SW480 (cell line): ENCODE results near the gene LTN1.
A peak's percentile ranks its signal among the peaks of the same experiment; 100 is the strongest.
"Not testable (repeated sequence)": the region's sequence is repeated elsewhere in the genome, so short reads cannot be mapped to it uniquely, and the experiment has no call there.

Source experiments
- DNase-seq: peaks from one replicate; pipeline ENCODE4 v3.0.0-alpha.2; 2016; ENCODE audit warnings: low spot score

LTN1 gene

GRCh38 chr21:28931708-28932372 is 60.8 kb downstream of the LTN1 start:
- DNase-seq = not testable (repeated sequence)

DNA sequence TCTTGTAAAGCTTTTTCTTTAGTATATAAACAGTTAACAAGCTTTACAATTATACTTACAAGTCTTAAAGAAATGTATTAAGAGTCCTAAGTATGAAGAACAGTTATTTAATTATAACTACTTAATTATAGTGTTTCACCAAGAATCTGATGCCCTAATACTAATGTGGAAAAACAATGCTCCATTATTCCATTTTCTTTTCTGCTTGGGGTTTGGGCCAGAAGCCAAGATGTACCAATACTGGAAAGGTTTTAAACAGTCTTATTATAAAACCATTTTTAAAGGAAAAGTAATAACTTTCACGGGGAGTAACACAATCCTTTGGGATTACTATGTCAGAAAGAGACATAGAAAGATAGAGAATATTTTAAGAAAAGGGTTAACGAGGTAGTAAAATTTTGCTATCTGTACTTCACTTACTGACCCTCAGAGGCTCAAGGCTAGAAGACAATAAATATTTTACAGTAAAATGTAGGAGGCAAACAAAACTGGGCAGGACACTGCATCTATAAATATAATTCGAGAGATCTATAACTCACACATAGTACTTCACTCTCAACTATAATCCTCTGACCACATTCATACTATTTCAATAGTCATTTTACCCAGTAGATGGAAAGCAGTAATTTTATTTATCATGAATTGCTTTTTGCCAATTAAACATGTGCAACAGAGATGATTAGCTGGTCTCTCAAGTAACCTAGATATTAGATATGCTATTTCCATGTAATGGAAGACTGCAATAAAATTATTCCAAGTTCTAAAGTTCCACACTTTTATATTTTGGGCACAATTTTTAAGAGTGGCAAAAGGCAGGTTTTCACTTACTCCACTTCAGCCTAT is 63.9 kb downstream of the LTN1 start:
- DNase-seq = no peak

GRCh38 chr21:28927130-28927529 is 65.5 kb downstream of the LTN1 start:
- no peak for DNase-seq

DNA sequence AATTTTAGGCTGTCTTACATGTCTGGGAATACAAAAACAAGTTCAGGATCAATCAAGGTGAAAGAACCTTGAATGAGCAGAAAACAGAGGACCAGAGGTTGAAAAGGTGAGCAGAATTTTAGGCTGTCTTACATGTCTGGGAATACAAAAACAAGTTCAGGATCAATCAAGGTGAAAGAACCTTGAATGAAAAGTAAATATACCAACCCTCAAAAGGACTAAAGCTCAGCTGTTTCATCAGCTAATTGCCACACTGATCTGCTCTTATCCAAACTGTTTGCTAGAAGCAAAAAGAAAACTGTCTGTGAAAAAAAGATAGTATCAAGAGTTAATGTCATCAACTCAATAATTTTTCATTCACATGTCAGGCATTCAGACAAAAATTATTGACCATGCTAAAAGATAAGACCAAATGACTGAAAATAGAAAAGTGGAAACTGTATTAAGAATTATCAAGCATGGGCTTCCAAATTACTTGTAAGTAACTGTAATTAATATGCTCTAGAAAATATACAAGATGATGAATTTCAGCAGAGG is 69.2 kb downstream of the LTN1 start:
- DNase-seq = no peak

DNA sequence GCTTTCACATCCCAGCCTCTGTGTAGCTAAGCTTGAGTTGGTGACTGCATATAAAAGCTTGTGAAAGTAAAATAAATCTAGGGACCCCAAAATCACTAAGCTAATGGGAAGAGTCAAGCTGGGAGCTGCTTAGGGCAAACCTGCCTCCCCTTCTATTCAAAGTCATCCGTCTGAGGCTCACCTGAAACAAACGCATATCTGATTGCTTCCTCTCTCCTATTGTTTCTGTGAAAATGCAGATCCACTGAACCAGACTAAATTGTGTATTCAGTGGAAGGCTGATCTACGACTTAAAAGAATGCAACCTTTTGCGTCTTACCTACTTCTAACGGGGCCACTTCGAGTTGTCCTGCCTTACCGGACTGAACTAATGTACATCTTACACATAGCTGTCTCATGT is 70.3 kb downstream of the LTN1 start:
- no peak for DNase-seq

DNA sequence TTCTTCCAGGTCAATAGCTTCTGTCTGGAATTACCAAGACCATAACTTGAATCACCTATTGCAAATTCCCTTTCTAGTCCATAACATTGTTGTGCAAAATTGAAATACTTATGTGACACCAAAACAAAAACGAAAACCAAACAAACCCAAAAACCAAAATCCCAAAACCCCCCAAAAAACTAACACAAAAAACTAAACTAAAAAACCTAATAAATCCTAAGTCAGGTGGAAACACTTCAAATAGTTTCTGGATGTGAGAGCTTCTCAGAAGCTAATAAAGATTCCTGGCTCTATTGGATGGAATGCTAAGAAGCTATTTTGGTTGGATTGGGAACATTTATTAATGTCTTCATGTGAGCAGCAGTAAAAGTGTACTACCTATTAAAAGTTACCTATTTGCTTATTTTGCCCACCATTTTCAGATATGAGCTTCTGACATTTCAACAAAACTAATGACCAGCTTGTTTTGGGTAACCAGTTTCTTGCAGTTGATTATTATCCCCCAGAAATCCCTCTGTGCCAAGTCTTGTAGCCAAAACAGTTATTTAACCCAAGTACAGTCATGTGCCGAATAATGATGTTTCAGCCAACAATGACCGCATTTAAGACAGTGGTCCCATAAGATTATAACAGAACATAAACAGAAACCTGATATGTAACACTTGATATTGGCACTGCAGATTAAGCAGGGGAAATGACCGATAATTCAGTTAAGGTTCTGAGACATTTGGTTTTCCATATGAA is 76.4 kb downstream of the LTN1 start:
- no peak for DNase-seq

DNA sequence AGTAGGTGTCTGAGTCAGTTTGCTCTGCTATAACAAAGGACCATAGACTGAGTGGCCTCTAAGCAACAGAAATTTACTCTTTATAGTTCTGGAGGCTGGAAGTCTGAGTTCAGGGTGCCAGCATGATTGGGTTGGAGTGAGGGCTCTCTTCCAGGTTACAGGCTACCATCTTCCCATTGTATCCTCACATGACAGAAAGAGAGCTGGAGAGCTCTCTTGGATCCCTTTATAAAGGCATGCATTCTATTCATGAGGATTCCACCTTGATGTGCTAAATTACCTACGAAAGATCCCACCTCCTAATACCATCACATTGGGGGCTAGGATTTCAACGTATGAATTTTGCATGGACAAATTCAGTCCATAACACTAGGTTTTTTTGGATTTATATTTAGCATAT is 79.6 kb downstream of the LTN1 start:
- no peak for DNase-seq

GRCh38 chr21:28910280-28910887 is 82.3 kb downstream of the LTN1 start:
- no peak for DNase-seq

DNA sequence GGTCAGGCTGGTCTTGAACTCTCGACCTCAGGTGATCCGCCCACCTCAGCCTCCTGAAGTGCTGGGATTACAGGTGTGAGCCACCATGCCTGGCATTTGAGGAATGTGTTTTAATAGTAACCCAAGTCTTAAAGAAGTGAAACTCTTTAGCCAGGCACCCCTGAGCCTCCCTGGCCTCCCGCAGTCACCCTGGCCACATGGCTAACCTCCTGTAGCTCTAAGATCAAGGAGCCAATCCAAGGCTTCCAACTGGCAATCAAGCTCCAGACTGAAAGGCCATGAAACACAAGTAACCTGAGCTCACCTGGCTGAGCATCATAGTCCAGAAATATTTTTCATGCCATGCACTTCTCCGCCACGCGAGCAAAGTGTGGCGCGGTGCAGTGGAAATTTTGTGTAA is 84.3 kb downstream of the LTN1 start:
- DNase-seq = no peak

DNA sequence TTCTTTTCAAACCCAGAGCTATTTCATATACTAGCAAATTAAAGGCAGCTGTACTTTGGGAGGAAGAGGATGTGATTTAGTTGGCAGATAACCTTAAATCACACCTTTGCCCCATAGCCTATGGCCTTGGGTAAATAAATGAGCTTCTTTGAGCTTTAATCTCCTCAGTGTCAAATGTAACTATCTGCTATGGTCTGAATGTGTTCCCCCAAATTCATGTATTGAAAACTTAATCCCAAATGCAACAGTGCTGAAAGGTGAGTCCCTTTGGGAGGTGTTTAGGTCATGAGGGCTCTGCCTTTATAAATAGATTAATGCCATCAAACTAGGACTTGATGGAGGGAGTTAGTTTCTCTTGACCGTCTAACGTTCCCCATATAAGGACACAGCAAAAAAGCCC is 85.8 kb downstream of the LTN1 start:
- DNase-seq = no peak

DNA sequence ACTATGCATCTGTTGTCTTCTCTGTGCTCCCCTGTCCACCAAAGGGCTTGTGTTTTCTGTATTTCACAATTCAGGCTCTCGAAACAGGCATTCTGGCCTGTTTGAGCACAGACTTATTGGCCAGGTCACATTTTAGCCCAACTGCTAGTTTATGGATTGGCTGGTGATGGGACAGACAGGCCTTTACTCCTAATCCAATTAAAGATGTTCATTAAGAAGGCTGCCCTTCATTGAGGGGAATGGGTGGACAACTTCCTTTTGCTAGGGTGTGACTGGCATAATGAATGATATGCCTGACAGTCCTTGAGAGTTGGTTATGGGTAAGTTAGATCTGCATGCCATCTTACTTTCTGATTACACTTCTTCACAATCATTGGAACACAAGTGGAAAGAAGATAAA is 86.4 kb downstream of the LTN1 start:
- DNase-seq = no peak

DNA sequence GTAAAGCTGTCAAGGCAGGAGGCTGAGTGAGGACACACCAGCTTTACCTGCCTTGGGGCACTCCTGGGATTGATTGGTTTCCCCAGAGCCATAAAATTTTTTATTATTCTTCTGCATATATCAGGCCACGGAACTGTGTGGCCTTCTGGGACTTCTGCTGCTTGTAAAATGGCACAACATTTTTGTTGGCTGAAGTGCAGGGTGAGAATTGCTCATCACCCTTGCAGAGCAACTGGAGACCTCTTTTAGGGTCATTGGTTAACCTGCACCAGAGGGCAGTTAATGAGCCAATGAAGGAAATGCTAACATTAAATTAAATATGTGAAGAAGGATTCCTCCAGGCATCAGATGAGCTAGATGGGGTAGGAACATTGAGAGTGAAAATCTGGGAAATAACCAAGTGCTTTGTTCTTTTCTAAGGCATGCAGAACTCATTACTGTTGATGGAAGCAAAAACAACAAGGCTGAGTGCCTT is 87.7 kb downstream of the LTN1 start:
- DNase-seq = no peak

GRCh38 chr21:28903448-28903847 is 89.2 kb downstream of the LTN1 start:
- DNase-seq = no peak

DNA sequence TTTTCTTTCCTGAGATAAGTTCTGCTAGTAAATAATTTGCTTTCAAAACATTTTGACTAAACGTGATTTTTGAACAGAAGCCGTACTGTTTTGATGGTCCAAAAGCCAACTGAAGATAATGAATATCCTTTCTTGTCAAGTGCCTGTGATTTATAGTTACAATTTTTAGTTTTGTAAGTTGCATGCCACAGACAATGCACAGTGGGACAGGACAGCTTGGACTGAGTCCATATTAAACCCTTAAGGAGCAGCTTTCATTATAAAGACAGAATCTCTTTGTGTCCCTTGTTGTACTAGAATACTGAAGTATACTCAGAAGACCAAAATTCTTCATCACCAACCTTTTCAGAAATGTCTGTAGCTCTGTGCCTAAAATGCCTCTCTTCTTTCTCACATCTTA is 92.2 kb downstream of the LTN1 start:
- DNase-seq = no peak

DNA sequence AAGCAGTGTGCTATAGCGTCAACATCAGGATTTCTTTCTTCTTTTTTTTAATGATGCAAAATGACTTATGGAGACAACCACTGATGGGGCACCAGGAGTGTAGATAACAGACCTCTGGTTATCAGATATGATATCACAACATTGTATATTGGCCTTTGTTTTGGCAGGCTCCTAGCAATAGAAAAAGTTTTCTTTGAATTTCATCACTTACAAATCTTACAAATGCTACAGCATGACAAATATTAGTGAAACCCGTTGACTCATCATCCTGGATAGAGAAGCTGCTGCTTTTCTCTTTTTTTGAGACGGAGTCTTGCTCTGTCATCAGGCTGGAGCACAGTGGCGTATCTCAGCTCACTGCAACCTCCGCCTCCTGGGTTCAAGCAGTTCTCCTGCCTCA is 92.9 kb downstream of the LTN1 start:
- DNase-seq = no peak

DNA sequence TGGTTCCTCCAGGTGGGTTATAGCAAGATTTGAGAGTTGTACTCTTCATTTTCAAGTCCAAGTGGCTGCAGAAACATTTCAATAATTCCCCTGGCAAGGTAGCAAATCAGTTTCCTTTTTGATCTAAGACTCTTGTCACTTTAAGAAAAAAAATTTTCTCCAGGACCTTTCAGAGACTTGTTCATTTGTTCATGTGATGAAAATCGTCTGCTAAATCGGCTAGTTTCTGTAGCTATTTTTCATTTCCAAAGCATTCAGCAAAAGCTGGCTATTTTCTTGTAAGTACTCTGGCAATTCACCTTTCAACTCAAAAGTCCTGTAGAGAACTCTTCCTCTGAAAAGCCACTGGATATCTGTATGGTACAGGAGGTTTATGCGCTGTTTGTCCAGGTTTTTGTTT is 93.5 kb downstream of the LTN1 start:
- DNase-seq = no peak

DNA sequence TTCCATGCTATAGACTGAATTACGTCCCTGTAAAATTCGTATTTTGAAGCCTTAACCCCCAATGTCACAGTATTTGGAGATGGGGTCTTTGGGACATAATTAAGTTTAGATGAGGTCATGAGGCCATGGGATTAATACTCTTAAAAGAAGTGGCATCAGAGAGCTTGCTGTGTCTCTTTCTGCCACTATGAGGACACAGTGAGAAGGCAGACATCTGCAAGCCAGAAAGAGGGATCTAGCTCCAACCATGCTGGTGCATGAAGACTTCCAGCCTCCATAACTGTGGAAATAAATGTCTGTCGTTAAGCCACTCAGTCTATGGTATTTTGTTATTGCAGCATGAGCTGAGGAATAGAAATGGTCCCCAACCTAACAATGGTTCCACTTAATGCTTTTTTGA is 99.0 kb downstream of the LTN1 start:
- DNase-seq = no peak

GRCh38 chr21:28892199-28893111 is 100.2 kb downstream of the LTN1 start:
- no peak for DNase-seq

GRCh38 chr21:28885853-28886177 is 106.9 kb downstream of the LTN1 start:
- DNase-seq = no peak

DNA sequence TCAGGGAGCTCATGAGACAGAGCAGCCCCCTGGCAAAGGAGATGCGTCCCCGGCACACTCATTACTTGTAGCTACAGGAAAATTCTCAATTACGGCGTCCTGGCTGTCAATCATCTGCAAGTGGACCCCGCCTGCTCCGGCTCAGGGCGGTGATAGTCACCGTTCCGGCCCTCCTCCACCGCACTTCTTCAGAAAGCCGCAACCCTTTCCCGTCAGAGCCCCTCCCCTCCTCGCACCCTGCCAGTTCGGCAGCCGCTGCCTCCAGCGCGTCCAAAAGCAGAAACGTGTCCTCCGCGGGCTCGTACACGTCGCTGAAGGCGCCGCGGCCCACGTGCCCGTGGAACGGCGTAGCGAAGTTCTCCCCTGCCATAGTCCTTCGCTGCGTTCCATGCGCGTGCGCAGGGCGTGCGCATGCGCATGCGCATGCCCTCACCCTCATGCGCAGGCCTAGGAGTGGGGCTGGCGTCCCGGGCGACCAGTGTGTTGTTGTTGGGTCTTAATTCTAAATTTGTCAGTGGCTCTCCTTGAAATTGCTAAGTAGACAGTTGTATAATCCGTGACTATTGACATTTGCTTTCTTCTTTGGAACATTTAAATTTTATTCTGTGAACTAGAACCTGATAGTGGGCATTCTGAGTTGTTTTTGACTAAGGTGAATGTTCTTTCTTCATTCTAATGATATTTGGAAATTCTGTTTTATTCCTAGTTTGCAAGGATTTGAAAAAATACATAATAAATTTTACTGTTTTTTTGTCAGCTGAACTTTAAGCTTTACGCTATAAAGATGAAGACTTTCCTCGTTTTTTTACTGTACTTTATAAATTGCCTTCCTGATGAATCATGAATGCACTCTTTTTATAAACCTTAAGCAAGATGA is 107.5 kb downstream of the LTN1 start:
- peak; percentile 88 for DNase-seq
